ENCODE results near the gene DDX1. TPM values are rescaled to one million over a fixed set of nuclear protein-coding genes. Genes with fewer than 3 reads are reported as not detected.

DDX1 gene
- total and polyA plus RNA-seq, 2 donors (not counting 3 experiments of a cell fraction or from before 2014, with no cell fraction given): 41.2 to 117 TPM

DNA sequence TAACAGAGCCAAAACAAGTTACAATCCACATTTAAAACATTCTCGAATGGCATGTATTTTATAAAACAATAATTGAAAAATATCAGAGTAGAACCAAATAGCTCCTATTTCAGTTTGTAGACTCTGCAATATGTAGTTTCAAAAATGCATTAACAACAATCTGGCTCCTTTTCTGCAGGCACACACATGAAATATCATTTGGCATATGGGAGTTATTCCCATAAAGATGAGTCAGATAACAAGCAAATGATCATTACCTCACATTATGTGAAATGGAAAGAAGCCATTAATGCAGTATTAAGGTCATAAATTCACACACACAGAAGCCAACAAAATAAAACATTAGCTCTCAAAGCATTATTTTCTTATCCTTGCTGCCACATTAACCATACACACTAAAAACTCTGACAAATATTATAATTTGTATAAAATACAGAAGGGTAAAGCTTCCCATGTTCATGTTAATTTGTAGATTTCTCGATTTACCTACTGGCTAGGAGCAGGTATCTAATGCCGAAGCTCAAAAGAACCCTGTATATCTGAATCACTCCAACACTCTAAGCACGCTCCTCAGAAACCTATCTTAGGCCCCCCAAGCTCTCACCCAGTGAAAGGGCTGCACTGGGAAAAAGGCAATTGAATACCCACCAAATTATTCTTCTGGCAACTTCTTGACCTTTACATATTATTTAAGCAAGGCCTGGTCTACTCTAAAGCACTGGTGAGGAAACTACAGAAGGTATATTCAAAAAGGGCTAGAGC lies 44.4 kb upstream of the DDX1 start:
- POLR2A ChIA-PET: no interaction called here
- intact Hi-C loops (cut with micrococcal nuclease): no loop called here
- Histone ChIP-seq H2AFZ (ENCODE audit: low read depth, low read length) (no peak overlapping the region), H3K9me1 (replicated peaks; ENCODE audit: control insufficient read depth, extremely low read depth, insufficient read depth, low read length) (no peaks in the 10 kb centered on the region), H3K9ac (replicated peaks; ENCODE audit: extremely low read depth, insufficient read depth, low read length) (no peak overlapping the region), H3K4me3 (replicated peaks in 1 of 3; ENCODE audit: insufficient read depth in 1 of 3, low read depth in 1 of 3, low read length in 3 of 3) (no peak overlapping the region), H3K79me2 (ENCODE audit: control insufficient read depth, insufficient read depth, low read length) (no peaks in the 10 kb centered on the region), H3K4me1 (ENCODE audit: control insufficient read depth, extremely low read depth, insufficient read depth, low read length) (no peaks in the 10 kb centered on the region), H3K4me2 (ENCODE audit: insufficient read depth, low read length) (no peak overlapping the region), H3K27me3 (ENCODE audit: control insufficient read depth in 2 of 2, insufficient read depth in 2 of 2, low read length in 2 of 2) (no peaks in the 10 kb centered on the region), H3K9me3 (replicated peaks; ENCODE audit: control insufficient read depth, insufficient read depth, low read length) (no peaks in the 10 kb centered on the region), H3K36me3 (ENCODE audit: control insufficient read depth in 2 of 2, extremely low read depth in 1 of 2, insufficient read depth in 2 of 2, low read length in 2 of 2) (peaks cover 0 to 5% of the 10 kb centered on the region in 2 experiments), H3K27ac (ENCODE audit: insufficient read depth, low read depth, low read length) (no peak overlapping the region), H4K20me1 (replicated peaks; ENCODE audit: control insufficient read depth, extremely low read depth, insufficient read depth, low read length) (no peaks in the 10 kb centered on the region)
- FAIRE-seq (no peak), DNase-seq (ENCODE audit: low read depth, low spot score) (no peak)
- BruUV-seq (replicated peaks): no TSS peak
- CTCF ChIA-PET: interaction anchor here (1.0 to 2.2 kb wide), 6 partner anchors 10 to 41 kb away, joined by 3 to 12 read pairs (median 4); no protein-coding TSS in a partner anchor
- TF ChIP-seq MYC (IDR thresholded peaks at IDR 0.05; ENCODE audit: low read depth, low read length): no peak
- no peak for TF ChIP-seq POLR2AphosphoS5 (IDR thresholded peaks at IDR 0.05; ENCODE audit: insufficient read depth, low read depth, low read length)
- no peak for TF ChIP-seq GATA2 (IDR thresholded peaks at IDR 0.05; ENCODE audit: insufficient read depth, insufficient read length, low read depth, low read length)
- TF ChIP-seq EZH2 (IDR thresholded peaks at IDR 0.05; ENCODE audit: borderline replicate concordance, low read depth, low read length, severe bottlenecking): no peak
- TF ChIP-seq FOS (IDR thresholded peaks at IDR 0.05; ENCODE audit: borderline replicate concordance, insufficient read depth, low read length): no peak
- TF ChIP-seq, protein P1, sequence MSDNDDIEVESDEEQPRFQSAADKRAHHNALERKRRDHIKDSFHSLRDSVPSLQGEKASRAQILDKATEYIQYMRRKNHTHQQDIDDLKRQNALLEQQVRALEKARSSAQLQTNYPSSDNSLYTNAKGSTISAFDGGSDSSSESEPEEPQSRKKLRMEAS (IDR thresholded peaks at IDR 0.05; ENCODE audit: insufficient read depth, insufficient read length): no peak
- no peak for TF ChIP-seq JUN (IDR thresholded peaks at IDR 0.05; ENCODE audit: borderline replicate concordance, insufficient read depth, insufficient read length, low read depth)
- dilution Hi-C loops (cut with MboI; ENCODE audit: extremely low pct_ligation_motif_present, low sequenced_read_pairs): no loop called here

Data from endothelial cell of umbilical vein (primary cell).